ENCODE measurements around the gene CD9. TPM values are rescaled to one million over a fixed set of nuclear protein-coding genes. Genes with fewer than 3 reads are reported as not detected.

CD9 gene
- total and polyA plus RNA-seq, 2 of the 8 experiments (the other 6 are each of a cell fraction or from before 2014, with no cell fraction given): 168 to 319 TPM

DNA sequence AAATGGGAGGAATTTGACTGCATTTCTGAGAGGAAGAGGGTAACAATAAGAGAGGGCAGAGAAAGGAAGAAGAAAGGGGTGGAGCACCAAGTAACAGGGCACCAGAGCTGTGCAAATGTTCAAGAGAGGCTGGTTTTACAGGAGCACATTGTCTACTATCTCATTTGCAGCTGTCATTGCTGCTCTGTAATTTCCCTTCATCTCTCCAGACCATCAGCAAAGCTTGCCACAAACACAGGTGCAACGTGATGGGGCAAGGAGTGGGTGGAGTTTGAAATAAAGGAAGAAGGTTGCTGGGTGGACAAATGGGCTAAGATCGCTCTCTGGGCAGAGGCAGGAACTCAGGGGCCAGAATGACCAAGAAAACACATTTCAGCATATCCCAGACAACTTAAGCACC lies 62.4 kb downstream of the CD9 start:
- CTCF ChIA-PET (ENCODE audit: partially characterized antibody): interaction anchor here (3.3 kb wide), 1 partner anchor 23 kb away, joined by 19 read pairs; no protein-coding TSS in a partner anchor
- H4K5ac ChIP-seq (ENCODE audit: insufficient read length, low read depth, low read length): no peak overlapping the region
- H3K36me3 ChIP-seq (ENCODE audit: control insufficient read depth in 2 of 4, insufficient read depth in 4 of 4, low read length in 3 of 4): no peaks in the 10 kb centered on the region
- no peak overlapping the region for H3K27ac ChIP-seq (ENCODE audit: low read depth, low read length)
- H2BK15ac ChIP-seq (ENCODE audit: low read length): peak overlapping the region; percentile 82; the same call in 1 of the 2 replicates
- FAIRE-seq: no peak
- H3K4me2 ChIP-seq (ENCODE audit: insufficient read depth in 1 of 2, low read depth in 2 of 2, low read length in 2 of 2): no peak overlapping the region
- 76% methylated on average over 2 of the region's 2 CpGs; no CpG with 5 or more reads in 1 of the 2 experiments for WGBS, 2 experiments (ENCODE audit: extremely low coverage in 1 of 2, insufficient coverage in 1 of 2, insufficient read length in 1 of 2, insufficient replicate concordance in 2 of 2, low coverage in 1 of 2, low lambda C conversion rate in 2 of 2, missing lambda C conversion rate in 1 of 2)
- no peak overlapping the region for H3K9ac ChIP-seq (replicated peaks in 1 of 4; ENCODE audit: extremely low read depth in 1 of 4, low read depth in 3 of 4, low read length in 3 of 4)
- no peaks in the 10 kb centered on the region for H3K9me3 ChIP-seq (ENCODE audit: insufficient read depth in 2 of 2, low read depth in 1 of 2, low read length in 1 of 2)
- H3K4ac ChIP-seq (replicated peaks; ENCODE audit: insufficient read length, low read depth, low read length): no peak overlapping the region
- H2AFZ ChIP-seq (ENCODE audit: low read length): no peak overlapping the region
- no peak overlapping the region for H3K18ac ChIP-seq (ENCODE audit: extremely low read depth, low read length)
- H2BK20ac ChIP-seq (ENCODE audit: low read length): no peak overlapping the region
- no peak overlapping the region for H2BK120ac ChIP-seq (replicated peaks; ENCODE audit: low read depth, low read length)
- 0 out of 2 replicates have a peak, but pooled peaks cover 2% of the 10 kb centered on the region for H3K79me1 ChIP-seq (ENCODE audit: low read depth, low read length)
- H3K56ac ChIP-seq (replicated peaks; ENCODE audit: insufficient read length, low read depth, low read length): no peak overlapping the region
- no peak overlapping the region for H2BK5ac ChIP-seq (ENCODE audit: low read depth, low read length)
- H3K4me1 ChIP-seq (replicated peaks in 1 of 4; ENCODE audit: control insufficient read depth in 3 of 4, insufficient read depth in 4 of 4, low read length in 3 of 4): peaks cover 0 to 9% (median 6%) of the 10 kb centered on the region in 4 experiments
- H3K23me2 ChIP-seq (ENCODE audit: low read depth, low read length): no peaks in the 10 kb centered on the region
- H4K91ac ChIP-seq (replicated peaks; ENCODE audit: insufficient read length, low read length): no peak overlapping the region
- no peak overlapping the region for H3K4me3 ChIP-seq (ENCODE audit: extremely low read depth in 1 of 4, insufficient read depth in 2 of 4, low read depth in 3 of 4, low read length in 4 of 4)
- no peaks in the 10 kb centered on the region for H4K20me1 ChIP-seq (replicated peaks in 1 of 2; ENCODE audit: control insufficient read depth in 1 of 2, insufficient read depth in 2 of 2, low read length in 2 of 2)
- H2BK12ac ChIP-seq (ENCODE audit: low read depth, low read length): no peak overlapping the region; the same call in 1 of the 2 replicates
- H2AK5ac ChIP-seq (ENCODE audit: low read depth, low read length): no peak overlapping the region
- POLR2A ChIA-PET (ENCODE audit: partially characterized antibody): no interaction called here
- H4K8ac ChIP-seq (ENCODE audit: extremely low read depth, insufficient read depth, low read length): no peak overlapping the region
- DNase-seq (ENCODE audit: low read depth in 1 of 2, low spot score in 2 of 2): no peak
- H3K23ac ChIP-seq (ENCODE audit: insufficient read length): no peak overlapping the region
- H3K14ac ChIP-seq (ENCODE audit: insufficient read length): no peak overlapping the region
- H3K27me3 ChIP-seq (replicated peaks in 1 of 4; ENCODE audit: control insufficient read depth in 3 of 4, extremely low read depth in 1 of 4, insufficient read depth in 3 of 4, low read length in 3 of 4): no peaks in the 10 kb centered on the region
- H3K79me2 ChIP-seq (ENCODE audit: control insufficient read depth in 1 of 2, insufficient read depth in 2 of 2, low read length in 2 of 2): no peaks in the 10 kb centered on the region
- TF ChIP-seq POLR2A (IDR thresholded peaks at IDR 0.05; ENCODE audit: control extremely low read depth in 1 of 2, low read depth in 2 of 2, low read length in 2 of 2) (no peak), FOSL1 (IDR thresholded peaks at IDR 0.05; ENCODE audit: insufficient read depth, low read depth, low read length) (no peak), MAFK (IDR thresholded peaks at IDR 0.05; ENCODE audit: low read depth, low read length) (no peak), GABPA (IDR thresholded peaks at IDR 0.05; ENCODE audit: borderline replicate concordance, insufficient read depth, low read length) (no peak), RAD21 (IDR thresholded peaks at IDR 0.05 in 1 of 2, conservative IDR thresholded peaks at IDR 0.05 in 1 of 2; ENCODE audit: low read depth in 2 of 2, low read length in 2 of 2) (no peak), HDAC6 (IDR thresholded peaks at IDR 0.05; ENCODE audit: low read depth, low read length) (no peak), NANOG (IDR thresholded peaks at IDR 0.05; ENCODE audit: insufficient read depth, low read depth, low read length, poor library complexity, severe bottlenecking) (no peak), BRCA1 (IDR thresholded peaks at IDR 0.05; ENCODE audit: low read depth, low read length) (no peak), SP1 (IDR thresholded peaks at IDR 0.05; ENCODE audit: low read depth, low read length) (no peak), CTBP2 (IDR thresholded peaks at IDR 0.05; ENCODE audit: borderline replicate concordance, insufficient read depth, insufficient read length, low read length) (no peak), CREB1 (IDR thresholded peaks at IDR 0.05) (no peak), POU5F1 (IDR thresholded peaks at IDR 0.05; ENCODE audit: low read depth, low read length) (no peak), CBX5 (IDR thresholded peaks at IDR 0.05; ENCODE audit: low read depth, low read length) (no peak), YY1 (IDR thresholded peaks at IDR 0.05; ENCODE audit: low read depth, low read length) (no peak), EZH2 (IDR thresholded peaks at IDR 0.05; ENCODE audit: low read depth, low read length, severe bottlenecking) (no peak)

Data from H1 (cell line).